Measurements from ENCODE around the gene CMC2. TPM values are rescaled to one million over a fixed set of nuclear protein-coding genes. Genes with fewer than 3 reads are reported as not detected.

The CMC2 gene
- total RNA-seq, 1 experiment from 2014 or later = 288 TPM

DNA sequence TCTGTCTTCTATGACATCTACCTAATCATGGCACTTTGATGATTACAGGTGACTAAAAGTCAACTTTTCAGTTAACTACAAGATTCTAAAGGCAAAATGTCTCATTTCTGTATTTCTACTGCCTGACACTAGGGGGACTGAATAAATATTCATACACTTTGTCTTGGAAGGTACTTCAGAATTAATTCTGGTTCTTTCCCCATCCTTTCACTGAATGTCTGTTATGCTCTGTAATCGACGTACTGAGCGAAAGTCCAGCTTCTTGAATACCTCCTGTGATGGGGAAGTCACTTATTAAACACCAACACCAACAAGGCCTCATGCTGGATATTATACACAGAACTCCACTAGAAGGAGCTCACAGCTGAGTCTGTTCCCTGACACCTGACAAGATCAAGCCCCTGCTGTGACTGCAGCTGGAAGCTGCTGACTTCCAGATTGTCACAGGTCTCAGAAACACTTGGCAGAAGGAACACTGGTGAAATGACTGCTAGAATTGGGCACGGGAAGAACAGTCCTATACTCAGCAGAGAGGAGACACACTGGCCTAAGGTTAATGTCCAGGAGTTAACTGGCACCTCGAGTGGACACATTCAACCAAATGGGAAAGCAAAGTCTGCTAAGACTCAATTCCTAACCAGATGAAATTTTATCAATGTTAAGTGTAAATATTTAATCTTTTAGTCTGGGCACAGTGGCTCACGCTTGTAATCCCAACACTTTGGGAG, 31.9 kb downstream of the CMC2 start:
- DNase-seq (ENCODE audit: low spot score) = no peak

DNA sequence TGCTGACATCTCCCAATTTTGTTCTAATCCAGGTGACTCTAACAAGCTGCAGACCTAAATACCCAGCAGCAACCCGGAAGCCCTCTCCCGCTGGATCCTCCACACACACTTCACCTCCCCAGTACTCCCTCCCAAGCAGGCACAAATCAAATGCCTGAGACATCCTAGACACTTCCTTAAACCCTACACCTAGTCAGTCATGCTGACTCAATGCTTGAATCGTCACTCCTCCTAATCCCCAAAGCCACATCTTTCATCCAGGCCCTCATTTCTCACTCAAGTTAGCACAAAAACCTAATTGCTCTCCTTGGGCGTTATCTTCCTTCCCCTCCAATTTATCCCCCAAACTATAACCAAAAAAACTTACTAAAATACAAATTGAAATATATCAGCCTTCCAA, 32.7 kb downstream of the CMC2 start:
- peak; percentile 42 for DNase-seq (ENCODE audit: low spot score)

DNA sequence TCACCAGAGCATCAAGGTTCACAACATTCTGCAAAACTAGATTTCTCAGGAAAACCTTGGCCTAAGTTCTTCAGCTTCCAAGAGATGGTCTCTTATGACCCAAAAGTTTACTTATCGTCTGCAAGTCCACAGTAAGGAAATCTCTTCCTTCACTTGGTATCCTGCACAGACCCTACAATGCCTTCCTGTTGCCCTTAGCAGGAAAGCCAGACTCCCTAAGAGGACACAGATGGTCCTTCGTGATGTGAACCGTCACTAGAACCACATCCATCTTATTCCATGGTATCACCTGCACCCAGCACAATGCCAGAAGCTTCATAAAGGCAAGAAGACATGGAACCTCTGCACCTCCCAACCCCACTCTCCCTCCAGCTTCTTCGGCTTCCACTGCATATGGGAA, 34.1 kb downstream of the CMC2 start:
- no peak for DNase-seq (ENCODE audit: low spot score)

DNA sequence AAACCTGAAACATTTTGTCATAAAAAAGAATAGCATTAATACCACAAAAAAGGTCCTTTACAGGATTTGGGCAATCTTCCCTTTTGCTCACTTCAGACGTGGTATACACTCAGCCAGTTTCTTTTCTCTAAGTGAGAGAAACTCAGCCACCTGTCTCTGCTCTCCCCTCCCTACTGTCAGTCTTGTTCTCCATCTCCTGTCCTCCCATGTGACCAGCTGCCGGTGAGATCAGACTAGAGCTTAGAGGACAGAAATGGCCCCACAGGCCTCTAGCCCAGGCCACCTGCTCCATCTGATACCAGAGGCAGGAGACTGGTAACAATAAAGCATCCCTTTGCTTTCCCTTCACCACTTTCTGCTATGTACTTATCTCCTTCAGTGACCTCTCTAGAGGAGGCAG, 34.9 kb downstream of the CMC2 start:
- no peak for DNase-seq (ENCODE audit: low spot score)

DNA sequence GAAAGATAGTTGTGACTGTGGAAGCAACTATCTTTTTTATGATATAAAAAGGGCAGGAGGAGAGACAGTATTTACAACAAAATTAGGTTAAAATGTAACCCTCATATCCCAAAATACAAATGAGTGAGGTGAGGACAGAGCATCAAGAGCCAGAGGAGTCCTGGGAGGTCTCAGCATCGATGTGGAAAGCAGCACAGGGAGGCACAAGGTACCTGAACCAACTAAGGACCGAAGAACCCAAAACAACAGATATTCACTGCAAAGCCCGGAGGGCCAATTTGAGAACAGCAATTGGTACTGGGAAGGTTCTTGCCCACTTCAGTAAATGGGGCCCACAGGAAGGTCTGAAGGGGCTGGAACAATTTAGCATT, 37.6 kb downstream of the CMC2 start:
- DNase-seq (ENCODE audit: low spot score) = no peak

DNA sequence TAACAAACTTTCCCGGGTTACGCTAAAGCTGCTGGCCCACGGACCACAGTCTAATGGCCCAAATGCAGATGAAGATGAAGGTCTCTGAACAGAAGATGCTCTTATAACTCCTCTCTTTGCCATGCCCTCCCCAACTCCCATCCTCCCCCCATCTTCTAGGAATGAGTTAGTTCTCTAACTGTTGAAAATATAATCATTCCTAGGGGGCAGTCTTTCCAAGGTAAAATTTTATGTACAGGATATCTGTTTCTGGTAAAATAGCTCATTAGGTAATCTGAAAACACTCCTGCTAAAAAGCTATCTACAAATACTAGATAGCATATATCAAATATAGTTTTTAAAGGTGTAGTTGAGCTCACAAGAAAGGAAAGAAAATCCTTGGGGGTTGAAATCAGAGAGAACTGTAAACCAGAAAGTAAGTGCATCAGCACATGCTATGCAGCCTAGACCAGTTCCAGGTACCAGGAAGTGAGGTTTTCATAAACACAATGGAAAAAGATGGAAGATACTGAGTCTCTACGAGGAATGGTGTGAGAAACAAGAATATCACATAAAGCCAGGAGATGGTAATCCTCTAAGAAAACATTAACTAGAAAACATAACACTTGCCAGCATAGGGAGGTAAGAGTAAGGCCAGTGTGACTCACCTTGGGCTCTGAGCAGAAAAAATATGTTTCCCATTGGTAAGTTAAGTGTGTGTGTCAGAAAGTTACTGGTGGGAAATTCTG, 38.1 kb downstream of the CMC2 start:
- peak; percentile 45 for DNase-seq (ENCODE audit: low spot score)

DNA sequence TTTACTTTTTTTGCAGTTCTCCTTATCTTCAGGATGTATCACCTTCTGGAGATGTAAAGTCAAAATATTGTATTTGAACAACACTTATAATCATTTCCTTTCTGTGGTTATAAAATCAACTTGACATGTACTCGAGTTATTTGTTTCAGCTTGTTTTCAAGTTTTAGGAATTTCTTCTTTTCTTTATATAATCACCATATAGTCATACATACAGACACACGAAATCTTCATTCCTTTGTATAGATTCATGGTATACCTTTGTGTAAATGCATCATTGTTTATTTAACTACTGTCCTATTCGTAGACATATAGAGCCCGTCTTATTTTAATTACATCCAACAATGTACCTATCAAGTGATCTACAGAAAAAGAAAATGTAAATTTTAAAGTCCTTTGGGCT, 40.1 kb downstream of the CMC2 start:
- no peak for DNase-seq (ENCODE audit: low spot score)

DNA sequence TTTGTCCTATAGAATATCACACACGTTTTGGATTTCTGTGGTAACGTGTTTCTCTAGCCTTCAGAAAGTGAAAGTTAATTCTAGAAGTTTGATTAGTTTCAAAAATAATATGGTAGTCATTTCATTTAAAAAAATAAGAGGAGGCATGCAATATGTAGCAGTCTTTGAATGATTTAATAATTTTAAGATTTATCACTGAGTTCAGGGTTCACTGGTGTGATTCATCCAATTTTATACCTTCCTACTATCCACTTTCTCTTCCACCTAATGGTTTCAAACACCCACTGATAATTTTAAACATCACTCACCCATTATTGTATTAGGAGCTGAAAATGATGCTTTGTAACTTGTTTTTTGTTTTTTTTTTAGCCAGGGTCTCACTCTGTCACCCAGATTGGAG, 42.3 kb downstream of the CMC2 start:
- no peak for DNase-seq (ENCODE audit: low spot score)

DNA sequence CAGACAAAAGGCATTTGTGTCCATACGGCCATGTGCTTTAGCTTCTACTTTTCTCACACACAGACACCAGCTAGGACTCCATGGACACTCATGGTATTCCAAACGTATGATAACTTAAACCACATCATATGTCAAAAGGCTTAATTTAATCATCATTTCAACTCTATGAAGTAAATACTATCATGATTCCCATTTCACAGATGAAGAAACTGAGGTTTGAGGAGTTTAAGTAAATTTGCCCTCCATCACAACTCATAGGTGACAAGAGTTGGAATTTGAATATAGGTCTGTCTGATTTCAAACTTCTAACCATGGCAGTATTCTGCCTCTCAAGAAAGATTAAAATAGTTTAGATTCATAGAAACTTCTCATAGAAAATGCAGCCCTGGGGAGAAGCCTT, 43.8 kb downstream of the CMC2 start:
- no peak for DNase-seq (ENCODE audit: low spot score)

DNA sequence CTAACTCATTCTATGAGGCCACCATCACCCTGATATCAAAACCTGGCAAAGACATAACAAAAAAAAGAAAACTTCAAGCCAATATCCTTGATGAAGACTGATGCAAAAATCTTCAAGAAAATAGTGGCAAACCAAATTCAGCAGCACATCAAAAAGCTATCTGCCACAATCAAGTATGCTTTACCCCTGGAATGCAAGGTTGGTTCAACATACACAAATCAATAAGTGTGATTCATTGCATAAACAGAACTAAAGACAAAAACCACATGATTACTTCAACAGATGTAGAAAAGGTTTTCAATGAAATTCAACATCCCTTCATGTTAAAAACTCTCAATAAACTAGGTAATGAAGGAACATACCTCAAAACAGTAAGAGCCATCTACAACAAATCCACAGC, 48.4 kb downstream of the CMC2 start:
- DNase-seq (ENCODE audit: low spot score) = no peak

DNA sequence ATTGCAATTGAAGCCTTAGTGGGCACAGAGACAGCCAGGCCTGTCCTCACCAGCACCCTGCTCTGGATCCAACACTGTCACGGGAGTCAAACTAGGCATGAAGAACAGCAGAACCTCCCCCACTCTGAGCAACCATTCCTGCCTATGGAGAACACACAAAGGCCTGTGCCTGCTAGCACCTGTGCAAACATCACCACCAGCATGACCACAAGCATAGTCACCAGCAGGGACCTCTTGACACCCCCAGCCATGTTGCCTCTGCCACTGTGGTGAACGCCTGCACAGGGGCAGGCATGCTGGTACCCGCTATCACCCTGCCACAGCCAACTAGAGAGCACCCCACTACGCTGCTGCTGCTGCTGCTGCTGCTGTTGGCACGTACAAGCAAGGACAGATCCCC, 51.7 kb downstream of the CMC2 start:
- no peak for DNase-seq (ENCODE audit: low spot score)

DNA sequence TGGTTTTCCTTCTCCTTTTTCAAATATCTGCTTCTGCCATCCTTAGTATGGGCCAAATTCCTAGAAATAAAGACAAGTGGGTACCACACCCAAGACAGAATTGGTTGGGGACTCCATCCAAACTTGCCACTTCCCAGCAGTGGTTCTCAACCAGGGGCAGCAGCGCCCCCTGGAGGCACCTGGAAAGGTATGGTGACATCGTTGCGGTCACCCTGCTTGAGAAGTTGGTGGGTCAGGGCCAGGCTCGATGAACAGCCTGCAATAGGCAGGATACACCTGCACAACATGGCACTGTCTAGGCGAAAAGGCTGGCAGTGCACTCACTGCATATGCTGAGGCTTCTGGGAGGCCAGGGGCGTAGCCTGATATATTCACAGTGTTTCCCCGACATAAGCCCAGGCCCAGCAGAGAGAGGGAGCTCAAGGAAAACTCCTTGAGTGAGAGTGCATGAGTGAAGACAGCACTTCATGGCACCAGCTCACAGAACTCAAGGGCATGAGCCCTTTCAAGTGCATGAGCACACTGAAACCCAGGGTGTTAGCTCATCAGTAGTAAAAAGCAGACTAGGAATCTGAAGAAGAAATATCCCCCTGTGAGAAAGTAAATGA, 57.7 kb downstream of the CMC2 start:
- DNase-seq (ENCODE audit: low spot score) = peak; percentile 30

DNA sequence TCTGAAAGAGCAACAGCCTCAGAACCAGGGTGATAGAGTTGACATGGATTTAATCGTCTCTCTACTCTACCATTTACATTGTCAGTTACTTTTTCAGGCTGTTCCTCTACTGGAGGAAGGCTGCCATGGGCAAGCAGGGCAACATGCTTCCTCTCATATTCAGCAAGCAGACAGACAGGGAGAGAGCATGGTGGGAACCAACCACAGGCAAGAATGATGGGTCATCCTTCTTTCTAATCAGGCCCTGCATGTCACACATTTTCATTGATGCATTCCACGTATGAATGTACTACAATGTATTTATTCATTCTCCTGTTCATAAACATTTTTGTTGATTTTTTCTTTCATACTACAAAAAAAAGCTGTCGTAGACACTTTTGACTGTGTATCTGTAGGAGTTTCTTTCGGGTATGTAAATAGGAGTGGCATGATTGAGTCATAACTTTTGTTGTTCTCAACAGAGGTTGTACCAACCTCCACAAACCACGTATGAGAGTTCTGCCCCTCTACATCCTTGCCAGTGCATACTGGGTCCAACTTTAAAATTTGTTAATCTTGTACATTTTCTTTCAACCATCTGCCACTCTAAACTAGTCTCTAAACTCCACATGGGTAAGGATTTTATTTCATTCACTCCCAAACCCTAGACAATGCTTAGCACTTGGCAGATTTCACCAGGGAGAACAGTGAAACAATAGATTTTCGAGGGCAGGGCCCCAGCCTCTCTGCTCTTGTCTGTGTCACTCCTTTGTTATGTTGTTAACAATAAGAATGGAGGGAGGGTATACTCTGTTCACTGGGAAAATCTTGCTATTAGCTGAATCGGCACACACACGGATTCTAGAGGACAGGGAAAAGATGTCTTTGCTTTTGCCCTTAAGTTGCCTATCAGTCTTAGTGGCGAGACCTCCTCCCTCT, 58.7 kb downstream of the CMC2 start:
- DNase-seq (ENCODE audit: low spot score) = no peak

DNA sequence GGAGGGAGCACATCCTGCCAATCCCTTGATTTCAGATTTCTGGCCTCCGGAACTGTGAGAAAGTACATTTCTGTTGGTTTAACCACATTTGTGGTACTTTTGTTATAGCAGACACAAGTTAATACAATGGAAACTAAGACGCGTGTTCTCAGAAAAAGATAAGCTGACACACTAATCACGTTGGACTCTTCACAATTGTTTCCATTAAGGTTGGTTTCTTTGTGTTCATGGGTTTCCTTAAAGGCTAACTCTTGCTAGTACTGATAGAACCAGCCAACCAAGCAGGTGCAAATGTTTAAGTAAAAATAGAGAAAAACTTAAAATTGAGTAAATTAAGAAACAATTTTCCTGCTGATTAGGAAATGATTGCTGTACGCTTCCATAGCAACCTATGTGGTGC, 59.4 kb downstream of the CMC2 start:
- no peak for DNase-seq (ENCODE audit: low spot score)

DNA sequence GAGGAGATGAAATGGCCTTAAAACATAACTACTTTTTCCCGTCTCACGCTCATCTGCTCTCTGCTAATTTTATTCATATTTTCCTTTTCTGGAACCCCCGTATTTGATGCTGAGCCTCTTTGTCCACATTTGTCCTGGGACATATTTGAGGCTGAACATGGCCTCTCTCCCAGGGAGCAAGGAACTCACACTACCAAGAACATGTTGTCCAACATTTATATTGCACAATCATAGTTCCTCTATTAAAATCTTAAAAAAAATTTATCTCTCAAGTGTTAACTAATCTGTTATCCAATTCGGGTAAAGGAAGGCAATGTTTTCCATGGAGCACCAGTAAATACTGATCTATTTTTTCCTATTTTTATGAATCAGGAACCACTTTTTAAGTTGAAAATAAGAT, 60.2 kb downstream of the CMC2 start:
- DNase-seq (ENCODE audit: low spot score) = no peak

DNA sequence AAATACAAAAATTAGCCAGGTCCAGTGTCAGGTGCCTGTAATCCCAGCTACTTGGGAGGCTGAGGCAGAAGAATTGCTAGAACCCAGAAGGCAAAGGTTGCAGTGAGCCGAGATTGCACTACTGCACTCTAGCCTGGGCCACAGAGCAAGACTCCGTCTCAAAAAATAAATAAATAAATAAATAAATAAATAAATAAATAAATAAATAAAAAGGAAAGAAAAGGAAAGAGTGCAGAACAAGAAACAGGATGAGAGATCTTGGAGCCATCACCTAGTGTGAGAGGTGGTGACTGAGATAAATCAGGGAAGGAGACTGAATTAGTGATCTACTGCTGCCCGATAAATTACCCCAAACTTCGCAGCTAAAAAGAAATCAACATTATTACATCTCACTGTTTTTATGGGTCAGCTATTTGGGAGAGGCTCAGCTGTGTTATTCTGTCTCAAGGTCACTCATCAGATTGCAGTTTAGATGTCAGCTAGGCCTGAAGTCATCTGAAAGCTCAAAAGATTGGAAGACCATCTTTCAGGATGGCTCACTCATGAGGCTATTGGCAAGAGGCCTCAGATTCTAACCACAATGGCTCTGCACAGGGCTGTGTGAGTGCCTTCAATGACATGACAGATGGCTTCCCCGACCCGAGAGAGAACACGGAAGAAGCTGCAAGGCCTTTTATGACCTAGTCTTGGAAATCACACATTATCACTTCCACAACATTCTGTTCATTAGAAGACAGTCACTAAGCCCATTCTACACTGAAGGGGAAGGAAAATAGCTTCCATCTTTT, 66.4 kb downstream of the CMC2 start:
- DNase-seq (ENCODE audit: low spot score) = no peak

DNA sequence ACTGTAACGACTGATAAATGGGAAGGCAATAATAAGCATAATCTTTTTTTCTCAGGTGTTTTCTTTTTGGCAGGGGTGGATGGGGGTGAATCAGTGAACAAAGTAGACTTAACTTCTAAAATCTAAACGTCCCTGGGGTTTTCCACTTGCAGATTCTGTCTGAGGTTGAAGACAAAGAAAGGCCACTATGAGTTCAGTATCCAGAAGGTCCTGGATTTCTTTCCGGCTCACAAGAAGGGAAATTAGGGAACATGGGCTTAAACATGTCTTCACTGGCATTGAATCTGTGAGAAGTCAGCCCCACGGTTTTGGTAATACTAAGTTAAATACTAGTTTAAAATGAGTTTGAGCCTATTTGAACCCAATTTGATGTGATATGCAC, 67.8 kb downstream of the CMC2 start:
- DNase-seq (ENCODE audit: low spot score) = no peak

DNA sequence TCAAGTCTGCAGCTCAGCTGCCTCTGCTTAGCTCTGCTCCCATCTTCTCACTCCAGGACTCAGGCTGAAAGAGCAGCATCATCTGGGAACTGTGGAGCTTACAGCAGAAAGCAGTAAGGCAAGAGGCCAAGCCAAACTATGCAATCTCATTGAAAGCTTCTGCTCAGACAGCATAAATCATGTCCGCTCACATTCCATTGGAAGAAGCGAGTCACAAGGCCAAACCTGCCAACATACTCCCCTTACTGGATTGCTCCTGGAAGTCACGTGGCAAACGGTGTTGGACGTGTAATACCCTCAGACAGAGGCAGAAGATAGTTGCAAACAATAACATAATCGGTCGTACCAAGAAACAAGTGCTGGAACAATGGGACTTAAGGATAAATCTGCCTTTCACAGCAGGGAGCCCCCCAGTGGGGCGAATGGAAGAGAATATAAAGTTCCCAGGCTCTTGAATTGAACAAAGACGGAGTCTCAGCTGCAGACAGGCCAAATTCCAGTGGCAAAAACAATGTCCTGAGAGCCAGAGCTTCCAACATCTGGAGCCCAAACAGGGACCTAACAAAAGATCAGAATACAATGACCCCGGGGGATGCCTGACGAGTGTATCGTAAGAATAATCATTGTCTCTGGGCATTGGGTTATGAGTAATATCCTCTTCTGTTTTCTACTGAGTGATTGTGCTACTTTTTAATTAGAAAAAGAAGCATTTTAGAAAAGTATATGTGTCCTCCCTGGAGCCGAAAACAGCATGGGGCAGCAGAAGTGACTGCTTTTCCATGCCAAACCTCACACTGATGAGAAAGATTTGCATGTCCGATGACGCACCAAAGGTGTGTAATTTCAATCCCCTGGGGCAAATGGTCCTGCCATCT, 68.4 kb downstream of the CMC2 start:
- DNase-seq (ENCODE audit: low spot score) = peak; percentile 98

DNA sequence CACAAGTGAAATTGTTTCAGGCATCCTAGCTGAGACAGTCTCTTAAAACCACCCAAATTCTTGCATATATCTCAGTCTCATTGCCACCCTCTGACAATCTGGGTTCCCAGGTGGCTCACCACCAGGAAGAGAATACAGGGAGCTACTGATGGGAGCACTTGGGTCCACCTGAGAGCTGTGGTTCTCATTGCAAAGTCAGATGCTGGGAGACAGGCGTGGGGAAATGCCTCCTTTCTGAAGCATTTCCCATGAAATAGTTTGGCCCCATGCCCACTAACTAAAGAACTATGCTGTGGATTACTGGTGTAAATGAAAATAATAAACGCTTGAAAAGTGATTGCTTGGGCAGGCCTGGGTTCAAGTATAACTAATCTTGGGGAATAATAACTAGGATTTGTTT, 70.3 kb downstream of the CMC2 start:
- DNase-seq (ENCODE audit: low spot score) = peak; percentile 26

DNA sequence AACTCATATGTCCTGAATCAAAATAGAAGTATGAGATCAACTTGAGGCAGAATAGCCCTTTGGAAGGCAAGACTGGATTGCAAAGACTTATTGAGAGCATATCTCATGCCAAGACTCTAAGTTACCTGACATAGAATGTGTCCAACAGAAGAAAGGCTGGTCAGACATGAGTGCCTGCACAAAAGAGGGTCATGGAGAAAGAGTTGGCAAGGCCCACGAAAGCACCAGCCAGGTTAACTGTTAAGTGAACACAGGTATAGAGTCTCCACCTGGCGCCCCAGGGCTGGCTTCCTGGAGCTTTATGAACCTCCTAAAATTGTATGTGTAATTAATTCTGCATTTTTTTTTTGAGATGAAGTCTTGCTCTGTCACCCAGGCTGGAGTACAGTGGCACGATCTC, 71.0 kb downstream of the CMC2 start:
- DNase-seq (ENCODE audit: low spot score) = no peak
